Activated effector memory CD4-positive, alpha-beta T cell treated with Interleukin-2 at 50 U/mL for 16 hours (primary cell): Measurements from ENCODE around the gene COQ8B.
"Not testable (repeated sequence)": the region's sequence is repeated elsewhere in the genome, so short reads cannot be mapped to it uniquely, and the experiment has no call there.

Experiments
- DNase-seq: peaks from one replicate; pipeline ENCODE4 v3.0.0-alpha.2; 2020

The COQ8B gene

GRCh38 chr19:40741527-40742390, 25.1 kb upstream of the COQ8B start:
- no peak for DNase-seq

DNA sequence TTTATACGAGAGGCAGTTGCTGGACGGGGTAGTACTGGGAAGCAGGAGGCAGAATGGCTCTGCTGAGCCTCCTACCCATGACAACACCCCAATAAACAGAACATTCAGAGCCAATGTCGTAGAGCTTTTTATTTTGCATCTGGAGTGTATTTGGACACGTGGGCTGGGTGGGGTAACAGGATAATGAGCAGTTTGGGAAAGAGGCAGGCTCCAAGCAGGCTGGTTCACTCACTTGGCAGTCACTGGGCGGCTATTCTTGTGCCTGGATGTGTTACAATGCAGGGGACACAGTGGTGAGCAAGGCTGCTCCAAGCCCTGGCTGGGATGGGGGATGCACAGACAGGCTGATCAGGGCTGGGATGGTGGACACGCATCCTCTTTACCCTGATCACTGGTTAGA, 24.1 kb upstream of the COQ8B start:
- no peak for DNase-seq

- no peak for DNase-seq
Measured at GRCh38 chr19:40739871-40740703, 23.4 kb upstream of the COQ8B start.

- DNase-seq: no peak
Measured at GRCh38 chr19:40739030-40739839, 22.5 kb upstream of the COQ8B start.

DNA sequence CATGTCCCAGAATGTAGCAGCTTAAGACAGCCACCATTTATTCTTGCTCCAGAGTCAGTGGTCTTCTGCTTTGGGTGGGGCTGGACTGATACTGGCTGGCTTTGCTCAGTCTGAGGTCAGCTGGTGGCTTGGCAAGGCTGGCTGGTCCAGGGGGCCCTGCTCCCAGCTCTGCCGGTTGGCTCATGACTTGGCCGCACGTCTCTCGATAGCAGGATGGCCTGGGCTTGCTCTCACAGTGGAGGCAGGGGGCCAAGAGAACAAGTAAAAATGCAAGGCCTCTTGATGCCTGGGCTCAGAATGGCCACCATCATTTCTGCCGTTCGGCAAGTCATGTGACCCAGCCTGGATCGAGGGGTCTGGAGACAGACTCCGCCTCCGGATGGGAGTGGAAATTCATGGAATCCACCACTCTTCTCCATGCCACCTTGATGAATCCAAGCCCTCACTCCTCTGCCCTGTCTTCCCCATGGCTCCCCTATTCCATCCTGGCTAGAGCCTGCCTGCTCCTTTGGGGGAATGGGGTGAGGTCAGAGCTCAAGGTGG, 20.5 kb upstream of the COQ8B start:
- no peak for DNase-seq

- no peak for DNase-seq
Measured at GRCh38 chr19:40736661-40737060, 20.0 kb upstream of the COQ8B start.

- DNase-seq: no peak
Measured at GRCh38 chr19:40735013-40735771, 18.5 kb upstream of the COQ8B start.

- DNase-seq: no peak
Measured at GRCh38 chr19:40733149-40733548, 16.5 kb upstream of the COQ8B start.

- DNase-seq: not testable (repeated sequence)
Measured at GRCh38 chr19:40732304-40732703, 15.6 kb upstream of the COQ8B start.

- DNase-seq: not testable (repeated sequence)
Measured at GRCh38 chr19:40730065-40730464, 13.4 kb upstream of the COQ8B start.

GRCh38 chr19:40726279-40726678, 9.6 kb upstream of the COQ8B start:
- no peak for DNase-seq

DNA sequence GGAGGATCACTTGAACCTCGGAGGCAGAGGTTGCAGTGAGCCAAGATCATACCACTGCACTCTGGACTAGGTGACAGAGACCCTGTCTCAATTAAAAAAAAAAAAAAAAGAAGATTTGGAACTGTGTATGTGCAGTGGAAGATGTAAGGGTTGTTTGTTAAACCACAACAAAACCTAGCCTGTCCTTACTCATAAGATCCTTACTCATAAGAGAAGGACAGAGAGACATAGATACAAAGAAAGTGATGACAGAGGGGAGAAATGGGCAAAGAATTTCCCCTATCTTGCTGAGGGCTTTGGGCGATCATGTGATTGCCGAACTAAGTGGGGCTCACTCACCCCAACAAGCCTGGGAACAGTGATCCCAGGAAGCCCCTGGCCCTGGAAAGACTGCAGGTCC, 8.2 kb upstream of the COQ8B start:
- no peak for DNase-seq

DNA sequence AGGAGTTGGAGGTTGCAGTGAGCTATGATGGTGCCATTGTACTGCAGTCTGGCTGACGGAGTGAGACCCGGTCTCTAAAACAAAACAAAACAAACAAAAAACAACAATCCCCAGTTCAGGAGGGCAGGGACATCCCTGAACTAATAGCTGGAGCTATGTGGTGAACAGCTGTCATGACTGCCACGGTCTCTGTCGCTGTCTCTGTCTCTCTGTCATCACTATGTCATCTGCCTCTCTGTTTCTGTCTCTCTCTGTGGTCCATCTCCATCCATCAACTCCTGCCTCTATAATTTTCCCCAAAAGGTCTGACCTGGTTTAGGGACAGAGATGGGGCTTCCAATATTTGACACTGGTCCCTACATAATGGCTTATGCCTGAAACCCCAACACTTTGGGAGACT, 7.6 kb upstream of the COQ8B start:
- no peak for DNase-seq

GRCh38 chr19:40723661-40724254, 7.1 kb upstream of the COQ8B start:
- DNase-seq: no peak

- no peak for DNase-seq
Measured at GRCh38 chr19:40721936-40722661, 5.4 kb upstream of the COQ8B start.

DNA sequence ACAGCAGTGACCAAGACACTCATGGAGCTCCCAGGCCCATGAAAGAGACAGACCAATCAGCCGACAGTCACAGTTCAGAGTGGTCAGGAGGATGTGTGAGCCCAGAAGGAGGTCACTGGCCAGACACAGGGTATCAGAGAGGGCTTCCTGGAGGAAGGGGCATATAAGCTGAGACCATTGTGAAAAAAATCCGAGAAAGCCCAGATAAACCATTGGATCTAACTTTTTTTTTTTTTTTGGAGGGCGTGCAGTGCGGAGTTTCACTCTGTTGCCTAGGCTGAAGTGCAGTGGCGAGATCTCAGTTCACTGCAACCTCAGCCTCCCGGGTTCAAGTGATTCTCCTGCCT, 4.4 kb upstream of the COQ8B start:
- no peak for DNase-seq

- DNase-seq: no peak
Measured at GRCh38 chr19:40719414-40719894, 2.8 kb upstream of the COQ8B start.

DNA sequence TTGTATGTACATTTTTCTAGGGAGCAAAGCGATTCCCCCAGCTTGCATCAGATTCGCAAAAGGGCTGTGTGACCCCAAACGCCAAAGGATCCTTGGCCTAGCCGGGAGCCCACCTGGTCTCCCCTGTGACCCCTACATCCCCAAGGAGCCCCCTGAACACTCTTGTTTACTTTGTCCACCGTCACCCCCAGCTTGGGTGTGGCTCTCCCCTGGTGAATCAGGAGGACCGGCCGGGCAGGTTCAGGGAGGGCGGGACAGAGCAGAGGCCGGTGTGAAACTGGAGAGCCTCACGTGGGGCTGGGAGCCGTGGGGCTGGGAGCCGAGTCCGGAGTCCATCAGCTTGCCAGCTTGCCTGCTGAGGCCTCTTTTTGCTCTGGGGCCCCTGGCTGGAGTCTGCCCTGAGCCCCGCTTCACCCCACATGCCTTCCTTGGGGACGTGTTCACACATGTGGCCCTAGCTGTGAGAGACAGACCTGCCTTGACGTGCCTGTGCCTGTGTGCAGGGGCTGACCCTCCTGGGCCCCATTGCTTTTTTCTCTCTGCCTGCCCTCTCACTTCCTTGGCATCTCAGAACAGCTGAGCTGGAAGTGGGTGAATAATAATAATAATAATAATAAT, 2.2 kb upstream of the COQ8B start:
- DNase-seq: no peak

- no peak for DNase-seq
Measured at GRCh38 chr19:40717880-40718773, 1.4 kb upstream of the COQ8B start.
